SIG-M5 treated with dmso at 0.1 percent for 504 hours (cell line): ENCODE data around the gene LILRB4.
"Not testable (repeated sequence)": the region's sequence is repeated elsewhere in the genome, so short reads cannot be mapped to it uniquely, and the experiment has no call there.

Experiments used
- DNase-seq: peaks from one replicate; lab custom pipeline; 2025; ENCODE audit not compliant: unreplicated experiment; lab: John Stamatoyannopoulos, UW

The LILRB4 gene

GRCh38 chr19:54662730-54663129 lies at the start of gene LILRB4:
Gene LILRB4 (plus strand): TSS chr19:54662985. CDS start chr19:54663034, 49 bp downstream.
- peak; percentile 81 for DNase-seq

GRCh38 chr19:54614726-54615125 lies 48.1 kb upstream of the LILRB4 start:
- no peak for DNase-seq

- no peak for DNase-seq
Observed at GRCh38 chr19:54616057-54616456, 46.7 kb upstream of the LILRB4 start.

DNA sequence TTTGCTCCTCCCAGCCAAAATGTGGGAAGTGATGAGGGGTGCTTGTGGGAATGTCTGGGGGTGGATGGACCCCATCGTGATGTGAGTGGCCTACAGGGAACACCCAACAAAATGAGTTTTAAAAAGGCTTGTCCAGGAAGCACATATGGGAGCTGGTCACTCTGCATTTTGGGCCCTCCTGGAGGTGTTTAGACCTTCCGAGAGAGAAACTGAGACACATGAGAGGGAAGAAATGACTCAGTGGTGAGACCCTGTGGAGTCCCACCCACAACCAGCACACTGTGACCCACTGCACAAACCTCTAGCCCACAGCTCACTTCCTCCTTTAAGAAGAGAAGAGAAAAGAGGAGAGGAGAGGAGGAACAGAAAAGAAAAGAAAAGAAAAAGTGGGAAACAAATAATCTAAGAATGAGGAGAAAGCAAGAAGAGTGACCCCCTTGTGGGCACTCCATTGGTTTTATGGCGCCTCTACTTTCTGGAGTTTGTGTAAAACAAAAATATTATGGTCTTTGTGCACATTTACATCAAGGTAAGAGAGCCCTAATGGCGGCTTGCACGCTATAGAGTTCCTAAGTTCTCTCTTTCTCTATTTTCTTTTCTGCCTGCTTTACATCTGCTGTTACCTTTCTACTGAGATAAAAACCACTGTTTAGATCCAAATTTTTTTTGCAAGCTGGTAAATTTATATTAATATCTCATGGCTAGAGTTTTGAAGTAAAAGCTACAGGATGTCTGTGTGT lies 45.8 kb upstream of the LILRB4 start:
- DNase-seq = peak; percentile 36

- no peak for DNase-seq
Observed at GRCh38 chr19:54620464-54620863, 42.3 kb upstream of the LILRB4 start.

- no peak for DNase-seq
Observed at GRCh38 chr19:54622431-54622830, 40.4 kb upstream of the LILRB4 start.

- not testable (repeated sequence) for DNase-seq
Observed at GRCh38 chr19:54624234-54624633, 38.6 kb upstream of the LILRB4 start.

GRCh38 chr19:54624934-54625730 lies 37.7 kb upstream of the LILRB4 start:
- not testable (repeated sequence) for DNase-seq

DNA sequence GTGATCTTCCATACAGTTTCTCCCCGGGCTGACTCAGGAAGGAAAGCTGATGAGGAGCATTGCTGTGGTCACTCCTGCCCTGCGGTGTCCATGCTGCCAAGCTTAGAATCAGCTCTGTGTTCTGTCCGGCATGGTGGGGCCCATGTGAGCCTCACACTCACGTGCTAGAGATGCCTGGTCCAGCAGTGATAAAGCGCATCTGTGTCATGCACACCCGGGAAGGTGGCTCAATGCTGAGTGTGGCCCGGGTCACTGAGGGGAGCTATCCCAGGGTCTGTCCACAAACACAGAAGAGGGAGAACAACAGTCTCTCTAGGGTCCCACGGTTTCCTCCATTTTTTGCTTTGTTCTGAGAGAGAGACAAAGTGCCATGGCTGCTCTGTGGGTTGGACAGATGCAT lies 36.0 kb upstream of the LILRB4 start:
- DNase-seq = no peak

GRCh38 chr19:54627912-54628311 lies 34.9 kb upstream of the LILRB4 start:
- DNase-seq = not testable (repeated sequence)

GRCh38 chr19:54630262-54630661 lies 32.5 kb upstream of the LILRB4 start, which contains the start of gene LILRB1:
Gene LILRB1 (plus strand): TSS chr19:54630484. CDS start chr19:54631074, 590 bp downstream.
- peak; percentile 69 for DNase-seq

DNA sequence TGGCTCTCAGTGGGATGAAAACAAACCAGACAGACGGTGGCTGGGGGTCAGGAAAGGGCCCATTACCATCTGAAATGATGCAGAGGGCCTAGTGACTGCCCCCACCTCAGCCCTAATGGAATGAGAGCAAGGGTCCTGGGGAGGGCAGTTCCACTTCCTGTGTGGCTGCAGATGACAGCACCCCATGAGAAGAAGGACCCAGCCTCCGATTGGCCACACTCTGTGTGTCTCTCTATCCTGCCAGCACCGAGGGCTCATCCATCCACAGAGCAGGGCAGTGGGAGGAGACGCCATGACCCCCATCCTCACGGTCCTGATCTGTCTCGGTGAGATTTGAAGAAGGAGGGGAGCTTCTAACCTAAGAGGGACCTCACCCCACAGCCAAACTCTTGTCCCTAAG lies 32.0 kb upstream of the LILRB4 start:
- DNase-seq = no peak

DNA sequence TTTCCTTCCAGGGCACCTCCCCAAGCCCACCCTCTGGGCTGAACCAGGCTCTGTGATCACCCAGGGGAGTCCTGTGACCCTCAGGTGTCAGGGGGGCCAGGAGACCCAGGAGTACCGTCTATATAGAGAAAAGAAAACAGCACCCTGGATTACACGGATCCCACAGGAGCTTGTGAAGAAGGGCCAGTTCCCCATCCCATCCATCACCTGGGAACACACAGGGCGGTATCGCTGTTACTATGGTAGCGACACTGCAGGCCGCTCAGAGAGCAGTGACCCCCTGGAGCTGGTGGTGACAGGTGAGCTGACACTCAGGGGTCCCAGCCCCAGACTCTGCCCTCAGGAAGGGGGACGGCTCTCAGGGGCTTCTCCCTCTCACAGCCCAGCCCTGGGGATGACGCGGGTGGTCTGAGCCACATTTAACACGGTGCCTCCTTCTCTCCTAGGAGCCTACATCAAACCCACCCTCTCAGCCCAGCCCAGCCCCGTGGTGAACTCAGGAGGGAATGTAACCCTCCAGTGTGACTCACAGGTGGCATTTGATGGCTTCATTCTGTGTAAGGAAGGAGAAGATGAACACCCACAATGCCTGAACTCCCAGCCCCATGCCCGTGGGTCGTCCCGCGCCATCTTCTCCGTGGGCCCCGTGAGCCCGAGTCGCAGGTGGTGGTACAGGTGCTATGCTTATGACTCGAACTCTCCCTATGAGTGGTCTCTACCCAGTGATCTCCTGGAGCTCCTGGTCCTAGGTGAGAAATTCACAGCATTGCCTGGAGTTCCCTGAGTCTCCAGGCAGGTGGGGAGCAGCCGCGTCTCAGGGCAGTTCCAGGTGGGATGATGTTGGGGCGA lies 31.1 kb upstream of the LILRB4 start:
- DNase-seq = not testable (repeated sequence)

DNA sequence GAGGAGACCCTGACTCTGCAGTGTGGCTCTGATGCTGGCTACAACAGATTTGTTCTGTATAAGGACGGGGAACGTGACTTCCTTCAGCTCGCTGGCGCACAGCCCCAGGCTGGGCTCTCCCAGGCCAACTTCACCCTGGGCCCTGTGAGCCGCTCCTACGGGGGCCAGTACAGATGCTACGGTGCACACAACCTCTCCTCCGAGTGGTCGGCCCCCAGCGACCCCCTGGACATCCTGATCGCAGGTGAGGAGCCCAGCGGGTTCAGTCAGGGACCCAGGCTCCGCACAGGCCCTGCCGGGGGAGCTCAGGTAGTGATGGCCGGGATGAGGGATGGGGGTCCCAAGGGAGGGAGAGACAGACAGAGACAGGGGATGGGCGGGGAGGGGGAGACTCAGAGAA lies 30.3 kb upstream of the LILRB4 start:
- DNase-seq = not testable (repeated sequence)

DNA sequence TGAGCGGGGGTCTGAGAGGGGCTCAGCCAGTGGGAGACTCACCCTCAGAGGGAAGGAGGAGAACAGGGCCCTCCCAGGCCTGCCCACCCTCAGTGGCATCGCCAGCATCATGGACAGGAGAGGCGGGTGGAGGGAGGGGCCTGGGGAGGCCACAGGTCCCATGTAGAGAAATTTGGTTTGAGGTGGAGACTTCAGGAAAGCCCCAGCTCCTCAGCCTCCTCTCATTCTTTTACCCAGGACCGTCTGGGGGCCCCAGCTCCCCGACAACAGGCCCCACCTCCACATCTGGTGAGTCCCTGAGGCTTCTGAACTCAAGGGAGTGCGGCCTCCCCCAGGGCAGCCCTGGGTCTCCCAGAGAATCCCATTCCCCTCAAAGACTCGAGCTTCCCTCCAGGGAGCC lies 29.4 kb upstream of the LILRB4 start:
- no peak for DNase-seq

- not testable (repeated sequence) for DNase-seq
Observed at GRCh38 chr19:54636081-54636480, 26.7 kb upstream of the LILRB4 start.

DNA sequence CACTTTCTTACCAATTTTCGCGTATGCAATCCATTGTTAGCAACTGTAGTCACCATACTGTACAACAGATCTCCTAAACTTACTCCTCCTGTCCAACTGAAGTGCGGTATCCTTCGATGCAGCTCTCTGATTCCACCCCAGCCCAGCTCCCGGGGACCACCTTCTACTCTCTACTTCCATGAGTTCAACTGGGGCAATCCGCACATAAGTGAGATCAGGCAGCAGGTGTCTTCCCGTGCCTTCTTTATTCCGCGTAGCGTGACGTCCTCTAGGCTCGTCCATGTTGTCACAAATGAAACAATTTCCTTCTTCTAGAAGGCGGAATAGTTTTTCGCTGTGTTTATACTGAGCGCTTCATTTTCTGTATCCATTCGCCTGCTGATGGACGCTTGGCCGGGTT lies 24.1 kb upstream of the LILRB4 start:
- DNase-seq = no peak

DNA sequence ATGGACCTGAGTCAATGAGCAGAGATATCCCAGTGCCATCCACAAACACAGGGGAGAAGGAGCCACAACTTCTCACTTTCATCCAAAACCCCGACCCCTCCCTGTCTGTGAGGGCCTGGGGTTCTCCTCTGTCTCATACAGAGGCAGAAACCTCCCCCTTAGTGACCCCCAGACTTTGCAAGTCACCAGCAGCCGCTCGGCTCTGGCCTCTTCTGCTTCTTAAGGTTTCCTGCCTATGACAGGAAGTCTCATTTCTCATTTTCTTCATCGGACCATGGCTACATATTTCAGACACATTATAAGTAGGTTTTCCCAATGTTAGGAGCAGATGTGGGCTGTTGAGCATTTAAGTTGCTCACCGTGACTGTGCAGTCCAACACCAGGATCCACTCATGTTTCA lies 19.8 kb upstream of the LILRB4 start:
- DNase-seq = not testable (repeated sequence)

DNA sequence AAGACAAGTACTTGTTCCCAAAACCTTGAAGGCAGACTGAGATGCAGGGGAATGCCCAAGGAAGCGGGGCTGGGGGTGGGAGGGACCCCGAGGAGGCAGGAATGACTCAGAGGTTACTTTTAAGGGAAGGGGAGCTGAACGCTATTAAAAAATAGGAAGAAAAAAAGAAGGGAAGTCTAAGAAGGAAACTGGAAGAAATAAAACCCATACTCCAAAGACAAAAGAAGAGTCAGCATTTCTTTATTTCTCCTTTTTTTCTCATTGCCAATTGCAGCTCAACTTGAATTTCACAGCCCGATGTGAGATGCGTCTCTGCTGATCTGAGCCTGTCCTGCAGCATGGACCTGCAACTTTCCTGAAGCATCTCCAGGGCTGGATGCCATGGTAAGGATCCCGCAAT lies 19.2 kb upstream of the LILRB4 start:
- not testable (repeated sequence) for DNase-seq

DNA sequence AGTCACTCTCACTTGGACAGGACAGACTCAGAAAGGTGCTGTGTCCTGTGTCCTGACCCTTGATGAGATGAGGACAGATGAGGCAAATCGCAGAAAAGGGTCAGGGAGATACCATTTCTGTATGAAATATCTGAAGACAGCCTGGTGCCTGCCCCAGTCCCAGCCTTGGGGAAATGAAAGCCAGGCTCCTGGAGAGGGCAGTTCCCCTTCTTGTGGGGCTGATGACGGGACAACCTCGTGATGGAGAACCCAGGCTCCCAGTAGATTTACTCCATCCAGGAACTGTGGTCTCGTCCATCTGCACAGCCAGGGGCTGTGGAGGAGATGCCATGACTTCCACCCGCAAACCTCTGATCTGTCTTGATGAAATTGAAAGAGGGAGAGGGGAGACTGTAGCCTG lies 18.7 kb upstream of the LILRB4 start:
- DNase-seq = peak; percentile 42

DNA sequence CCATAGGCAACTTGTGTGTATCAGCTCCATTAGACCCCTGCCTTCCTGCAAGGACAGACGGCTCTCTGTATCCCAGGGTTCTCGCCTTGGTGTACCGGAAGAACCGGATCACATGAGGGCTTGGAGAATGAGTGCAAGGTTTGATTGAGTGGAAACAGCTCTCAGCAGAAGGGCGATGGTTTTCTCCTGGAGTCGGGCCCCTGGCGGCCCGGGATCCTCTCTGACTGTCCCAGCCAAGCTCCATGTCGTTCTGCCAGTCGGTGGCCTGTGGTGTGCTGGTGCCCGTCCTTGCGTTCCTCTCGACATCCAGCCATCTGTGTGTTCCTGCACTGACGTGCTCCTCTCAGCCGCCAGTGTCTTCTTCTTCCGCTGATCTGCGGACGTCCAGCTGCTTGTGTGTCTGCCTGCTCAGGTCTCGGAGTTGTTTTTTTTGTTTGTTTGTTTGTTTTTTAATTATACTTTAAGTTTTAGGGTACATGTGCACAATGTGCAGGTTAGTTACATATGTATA lies 16.4 kb upstream of the LILRB4 start:
- DNase-seq = no peak
